Muscle layer of duodenum (tissue), 2 donors: ENCODE results near the gene HEXB.
A peak's percentile ranks its signal among the peaks of the same experiment; 100 is the strongest.

Experiments
- H3K27ac ChIP-seq: one replicate; pipeline ENCODE4 v1.7.0; 2013; ENCODE audit warnings: mild to moderate bottlenecking, low read length
- H3K27me3 ChIP-seq: one replicate; pipeline ENCODE4 v1.7.0; 2013; ENCODE audit warnings: low read depth, mild to moderate bottlenecking, control low read depth, low read length
- H3K36me3 ChIP-seq, 2 donors: one replicate each; pipeline ENCODE4 v1.7.0; 2013; ENCODE audit warnings: low read length in 2 of 2, control low read depth in 1 of 2, mild to moderate bottlenecking in 1 of 2; ENCODE audit not compliant: insufficient read depth in 2 of 2, control insufficient read depth in 1 of 2
- H3K4me1 ChIP-seq, 2 donors: one replicate each; pipeline ENCODE4 v1.7.0; 2013; ENCODE audit warnings: low read length in 2 of 2, mild to moderate bottlenecking in 2 of 2, control low read depth in 1 of 2, moderate library complexity in 1 of 2; ENCODE audit not compliant: insufficient read depth in 2 of 2, control insufficient read depth in 1 of 2
- H3K4me3 ChIP-seq, 2 donors: one replicate each; pipeline ENCODE4 v1.7.0; 2013; ENCODE audit warnings: low read length in 2 of 2, low read depth in 1 of 2, mild to moderate bottlenecking in 1 of 2
- H3K9me3 ChIP-seq, 2 donors: one replicate each; pipeline ENCODE4 v1.7.0; 2013; ENCODE audit warnings: low read length in 2 of 2, control low read depth in 1 of 2, mild to moderate bottlenecking in 1 of 2; ENCODE audit not compliant: control insufficient read depth in 1 of 2
- donor health status: healthy.

Gene HEXB

GRCh38 chr5:74761241-74761640 is 76.2 kb downstream of the HEXB start:
- H3K27me3 ChIP-seq = no peaks in the 10 kb centered on the region
- H3K36me3 ChIP-seq = peaks cover 27 to 43% of the 10 kb centered on the region in 2 donors
- H3K4me3 ChIP-seq = no peak overlapping the region
- H3K27ac ChIP-seq = no peak overlapping the region
- peaks cover 0 to 23% of the 10 kb centered on the region in 2 donors for H3K4me1 ChIP-seq
- H3K9me3 ChIP-seq = peaks cover 0 to 3% of the 10 kb centered on the region in 2 donors

GRCh38 chr5:74762599-74762998 is 77.6 kb downstream of the HEXB start:
- Histone ChIP-seq H3K4me3 (no peak overlapping the region), H3K4me1 (peaks cover 0 to 25% of the 10 kb centered on the region in 2 donors), H3K27me3 (no peaks in the 10 kb centered on the region), H3K9me3 (no peaks in the 10 kb centered on the region), H3K36me3 (peaks cover 27 to 35% of the 10 kb centered on the region in 2 donors), H3K27ac (no peak overlapping the region)

- no peaks in the 10 kb centered on the region for H3K27me3 ChIP-seq
- H3K4me3 ChIP-seq = no peak overlapping the region
- H3K36me3 ChIP-seq = peaks cover 21 to 28% of the 10 kb centered on the region in 2 donors
- peaks cover 8 to 33% of the 10 kb centered on the region in 2 donors for H3K4me1 ChIP-seq
- no peak overlapping the region for H3K27ac ChIP-seq
- no peaks in the 10 kb centered on the region for H3K9me3 ChIP-seq
Measured at GRCh38 chr5:74763504-74763903, 78.5 kb downstream of the HEXB start.

GRCh38 chr5:74765201-74765600 is 80.2 kb downstream of the HEXB start:
- H3K9me3 ChIP-seq = no peaks in the 10 kb centered on the region
- peaks cover 19 to 22% of the 10 kb centered on the region in 2 donors for H3K36me3 ChIP-seq
- peaks cover 8 to 33% of the 10 kb centered on the region in 2 donors for H3K4me1 ChIP-seq
- H3K27ac ChIP-seq = no peak overlapping the region
- peak overlapping the region in 1 of 2 donors; percentile 100 for H3K4me3 ChIP-seq
- H3K27me3 ChIP-seq = no peaks in the 10 kb centered on the region

GRCh38 chr5:74765929-74766328 is 80.9 kb downstream of the HEXB start:
- Histone ChIP-seq H3K36me3 (peaks cover 19 to 21% of the 10 kb centered on the region in 2 donors), H3K9me3 (no peaks in the 10 kb centered on the region), H3K4me1 (peaks cover 8 to 33% of the 10 kb centered on the region in 2 donors), H3K27ac (no peak overlapping the region), H3K4me3 (peak overlapping the region; percentile 98 to 100), H3K27me3 (no peaks in the 10 kb centered on the region)

- no peaks in the 10 kb centered on the region for H3K27me3 ChIP-seq
- H3K4me1 ChIP-seq = peaks cover 8 to 33% of the 10 kb centered on the region in 2 donors
- peaks cover 19 to 22% of the 10 kb centered on the region in 2 donors for H3K36me3 ChIP-seq
- H3K27ac ChIP-seq = peak overlapping the region; percentile 83
- H3K9me3 ChIP-seq = no peaks in the 10 kb centered on the region
- H3K4me3 ChIP-seq = peak overlapping the region; percentile 98 to 100
Measured at GRCh38 chr5:74766418-74766848, 81.4 kb downstream of the HEXB start.

GRCh38 chr5:74766849-74767578 is 82.0 kb downstream of the HEXB start, which contains the start of the genes GFM2 and NSA2:
TSS of gene GFM2 (minus strand) at chr5:74767117. CDS start at chr5:74763742, 3,375 bp downstream.
TSS of gene NSA2 (plus strand) at chr5:74767249. CDS start at chr5:74767361, 112 bp downstream.
- Histone ChIP-seq H3K4me1 (peaks cover 8 to 33% of the 10 kb centered on the region in 2 donors), H3K36me3 (peaks cover 21 to 22% of the 10 kb centered on the region in 2 donors), H3K9me3 (no peaks in the 10 kb centered on the region), H3K27me3 (no peaks in the 10 kb centered on the region), H3K27ac (peak within 1 kb of the TSS; percentile 83), H3K4me3 (peak within 1 kb of the TSS; percentile 98 to 100)

- Histone ChIP-seq H3K27ac (peak overlapping the region; percentile 83), H3K4me1 (peaks cover 8 to 33% of the 10 kb centered on the region in 2 donors), H3K9me3 (no peaks in the 10 kb centered on the region)
Measured at GRCh38 chr5:74767579-74767913, 82.5 kb downstream of the HEXB start.

More at GRCh38 chr5:74767579-74767913, 82.5 kb downstream of the HEXB start:
- H3K27me3 ChIP-seq = no peaks in the 10 kb centered on the region
- peaks cover 20 to 21% of the 10 kb centered on the region in 2 donors for H3K36me3 ChIP-seq
- peak overlapping the region; percentile 98 to 100 for H3K4me3 ChIP-seq
